Caco-2 (cell line): ENCODE measurements around the gene LRP8. TPM values are rescaled to one million over a fixed set of nuclear protein-coding genes. Genes with fewer than 3 reads are reported as not detected.

ENCODE experiments used
- BruUV-seq: library from RNA; stranded (reverse); fragments of 400-500 nt; replicated peaks from 2 replicates; lab custom pipeline; 2021; lab: Mats Ljungman, UMichigan
- CTCF ChIA-PET: fragments of 300-600 bp; sonication (Branson Sonifier 250); formaldehyde crosslinking; loops from one replicate; lab custom pipeline; 2022; ENCODE audit warnings: antibody characterized with exemption; lab: Charles Lee
- POLR2A ChIA-PET: fragments of 300-600 bp; sonication (Branson Sonifier 250); formaldehyde crosslinking; loops from one replicate; lab custom pipeline; 2022; ENCODE audit warnings: antibody characterized with exemption; lab: Charles Lee
- DNase-seq, 2 experiments: peaks; one replicate each; pipeline versions ENCODE4 v3.0.0 to v3.0.0-alpha.2; 2020 to 2022
- H3K27me3 ChIP-seq: replicated peaks from 2 replicates; pipeline ENCODE4 v1.6.0; 2011; ENCODE audit warnings: low read length; ENCODE audit not compliant: control insufficient read depth, insufficient read depth
- H3K36me3 ChIP-seq: 2 replicates; pipeline ENCODE4 v1.5.1; 2011; ENCODE audit warnings: low read length; ENCODE audit not compliant: control insufficient read depth, insufficient read depth
- H3K4me1 ChIP-seq: fragments of 250-450 bp; sonication (Bioruptor Pico); 2 replicates; pipeline ENCODE4 v1.5.1; 2020; ENCODE audit warnings: mild to moderate bottlenecking
- H3K4me3 ChIP-seq: 2 replicates; pipeline ENCODE4 v1.5.1; 2011; ENCODE audit warnings: low read depth, mild to moderate bottlenecking, control low read depth, low read length
- H3K9me3 ChIP-seq: fragments of 250-450 bp; sonication (Bioruptor Pico); 2 replicates; pipeline ENCODE4 v1.5.1; 2020; ENCODE audit warnings: mild to moderate bottlenecking, moderate library complexity
- H3K27ac Mint-ChIP-seq: one replicate; pipeline ENCODE4 v1.8.0; 2022; ENCODE audit warnings: mixed read lengths; ENCODE audit not compliant: unreplicated experiment
- H3K27me3 Mint-ChIP-seq: one replicate; pipeline ENCODE4 v1.8.0; 2022; ENCODE audit warnings: mixed read lengths; ENCODE audit not compliant: insufficient read depth, unreplicated experiment
- H3K36me3 Mint-ChIP-seq: one replicate; pipeline ENCODE4 v1.8.0; 2022; ENCODE audit warnings: mild to moderate bottlenecking, mixed read lengths; ENCODE audit not compliant: insufficient read depth, unreplicated experiment
- H3K4me1 Mint-ChIP-seq: one replicate; pipeline ENCODE4 v1.8.0; 2022; ENCODE audit warnings: low read depth, mixed read lengths; ENCODE audit not compliant: unreplicated experiment
- H3K4me3 Mint-ChIP-seq: one replicate; pipeline ENCODE4 v1.8.0; 2022; ENCODE audit warnings: mild to moderate bottlenecking, moderate library complexity, mixed read lengths; ENCODE audit not compliant: unreplicated experiment
- H3K9me3 Mint-ChIP-seq: one replicate; pipeline ENCODE4 v1.8.0; 2022; ENCODE audit warnings: mixed read lengths; ENCODE audit not compliant: unreplicated experiment
- intact Hi-C: fragments of 100-400 bp; cut with micrococcal nuclease; formaldehyde crosslinking; loops from one replicate; pipeline ENCODE4 v1.10.0; 2022; ENCODE audit not compliant: unreplicated experiment
- total RNA-seq: library from RNA; stranded (reverse); gene quantifications from 2 replicates; pipeline ENCODE4 v1.2.3, GENCODE V29; 2022
- TF ChIP-seq, protein P1 (sequence below), 2 experiments: fragments of 200-600 bp in 1 of 2; IDR thresholded peaks; 1 replicate in 1 of 2; 2 replicates in 1 of 2; pipeline versions ENCODE4 v1.5.1 to v1.8.0; 2011 to 2022; ENCODE audit warnings: antibody characterized with exemption in 1 of 2, control low read depth in 1 of 2, inconsistent platforms in 1 of 2, low read depth in 1 of 2, low read length in 1 of 2, mild to moderate bottlenecking in 1 of 2, moderate library complexity in 1 of 2; ENCODE audit not compliant: insufficient read depth in 1 of 2, severe bottlenecking in 1 of 2, unreplicated experiment in 1 of 2

The LRP8 gene
- total RNA-seq, 1 experiment from 2014 or later = 11.8 TPM

DNA sequence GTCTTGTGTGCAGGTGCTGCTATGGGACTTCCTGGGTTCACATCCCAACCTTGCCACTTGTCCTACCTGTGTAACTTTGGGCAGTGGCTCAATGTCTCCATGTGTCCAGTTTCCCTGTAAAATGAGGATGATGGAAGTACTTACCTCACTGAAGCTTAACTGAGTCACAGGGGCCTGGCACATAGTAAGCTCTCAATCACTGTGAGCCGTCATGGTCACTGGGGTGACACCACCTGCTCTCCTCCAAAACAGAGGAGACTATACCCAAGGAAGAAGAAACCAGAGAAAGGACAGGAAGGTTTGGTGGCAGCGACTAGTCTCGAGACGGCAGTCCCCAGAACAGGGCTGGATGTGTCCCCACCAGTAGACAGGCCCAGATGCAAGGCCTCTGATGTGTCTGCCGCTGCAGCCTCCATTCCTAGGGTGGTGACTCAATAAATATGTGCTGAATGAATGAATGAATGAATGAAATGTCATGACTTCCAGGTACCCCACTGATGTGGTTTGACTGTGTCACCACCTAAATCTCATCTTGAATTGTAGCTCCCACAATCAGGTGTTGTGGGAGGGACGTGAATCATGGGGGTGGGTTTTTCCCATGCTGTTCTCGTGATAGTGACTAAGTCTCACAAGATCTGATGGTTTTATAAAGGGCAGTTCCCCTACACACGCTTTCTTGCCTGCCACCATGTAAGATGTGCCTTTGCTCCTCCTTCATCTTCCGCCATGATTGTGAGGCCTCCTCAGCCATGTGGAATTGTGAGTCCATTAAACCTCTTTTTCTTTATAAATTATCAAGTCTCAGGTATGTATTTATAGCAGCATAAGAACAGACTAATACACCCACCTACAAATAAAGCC lies 13.0 kb upstream of the LRP8 start:
- Mint-ChIP-seq H3K27ac (peak overlapping the region; percentile 6), H3K4me1 (peaks cover 22% of the 10 kb centered on the region), H3K27me3 (no peaks in the 10 kb centered on the region), H3K9me3 (no peaks in the 10 kb centered on the region), H3K36me3 (no peaks in the 10 kb centered on the region), H3K4me3 (no peak overlapping the region)
- TF ChIP-seq, protein P1, sequence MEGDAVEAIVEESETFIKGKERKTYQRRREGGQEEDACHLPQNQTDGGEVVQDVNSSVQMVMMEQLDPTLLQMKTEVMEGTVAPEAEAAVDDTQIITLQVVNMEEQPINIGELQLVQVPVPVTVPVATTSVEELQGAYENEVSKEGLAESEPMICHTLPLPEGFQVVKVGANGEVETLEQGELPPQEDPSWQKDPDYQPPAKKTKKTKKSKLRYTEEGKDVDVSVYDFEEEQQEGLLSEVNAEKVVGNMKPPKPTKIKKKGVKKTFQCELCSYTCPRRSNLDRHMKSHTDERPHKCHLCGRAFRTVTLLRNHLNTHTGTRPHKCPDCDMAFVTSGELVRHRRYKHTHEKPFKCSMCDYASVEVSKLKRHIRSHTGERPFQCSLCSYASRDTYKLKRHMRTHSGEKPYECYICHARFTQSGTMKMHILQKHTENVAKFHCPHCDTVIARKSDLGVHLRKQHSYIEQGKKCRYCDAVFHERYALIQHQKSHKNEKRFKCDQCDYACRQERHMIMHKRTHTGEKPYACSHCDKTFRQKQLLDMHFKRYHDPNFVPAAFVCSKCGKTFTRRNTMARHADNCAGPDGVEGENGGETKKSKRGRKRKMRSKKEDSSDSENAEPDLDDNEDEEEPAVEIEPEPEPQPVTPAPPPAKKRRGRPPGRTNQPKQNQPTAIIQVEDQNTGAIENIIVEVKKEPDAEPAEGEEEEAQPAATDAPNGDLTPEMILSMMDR (IDR thresholded peaks at IDR 0.05; ENCODE audit: insufficient read depth in 1 of 2, low read depth in 1 of 2, low read length in 1 of 2, severe bottlenecking in 1 of 2, unreplicated experiment in 1 of 2) = no peak
- POLR2A ChIA-PET = no interaction called here
- no peak for DNase-seq
- Histone ChIP-seq H3K36me3 (no peaks in the 10 kb centered on the region), H3K9me3 (no peaks in the 10 kb centered on the region), H3K4me3 (no peak overlapping the region), H3K27me3 (no peaks in the 10 kb centered on the region), H3K4me1 (peaks cover 17% of the 10 kb centered on the region)
- intact Hi-C loops = loop anchor here (5.0 kb wide), 1 partner anchor 36 kb away; no protein-coding TSS in a partner anchor
- CTCF ChIA-PET = no interaction called here
- BruUV-seq = no TSS peak

DNA sequence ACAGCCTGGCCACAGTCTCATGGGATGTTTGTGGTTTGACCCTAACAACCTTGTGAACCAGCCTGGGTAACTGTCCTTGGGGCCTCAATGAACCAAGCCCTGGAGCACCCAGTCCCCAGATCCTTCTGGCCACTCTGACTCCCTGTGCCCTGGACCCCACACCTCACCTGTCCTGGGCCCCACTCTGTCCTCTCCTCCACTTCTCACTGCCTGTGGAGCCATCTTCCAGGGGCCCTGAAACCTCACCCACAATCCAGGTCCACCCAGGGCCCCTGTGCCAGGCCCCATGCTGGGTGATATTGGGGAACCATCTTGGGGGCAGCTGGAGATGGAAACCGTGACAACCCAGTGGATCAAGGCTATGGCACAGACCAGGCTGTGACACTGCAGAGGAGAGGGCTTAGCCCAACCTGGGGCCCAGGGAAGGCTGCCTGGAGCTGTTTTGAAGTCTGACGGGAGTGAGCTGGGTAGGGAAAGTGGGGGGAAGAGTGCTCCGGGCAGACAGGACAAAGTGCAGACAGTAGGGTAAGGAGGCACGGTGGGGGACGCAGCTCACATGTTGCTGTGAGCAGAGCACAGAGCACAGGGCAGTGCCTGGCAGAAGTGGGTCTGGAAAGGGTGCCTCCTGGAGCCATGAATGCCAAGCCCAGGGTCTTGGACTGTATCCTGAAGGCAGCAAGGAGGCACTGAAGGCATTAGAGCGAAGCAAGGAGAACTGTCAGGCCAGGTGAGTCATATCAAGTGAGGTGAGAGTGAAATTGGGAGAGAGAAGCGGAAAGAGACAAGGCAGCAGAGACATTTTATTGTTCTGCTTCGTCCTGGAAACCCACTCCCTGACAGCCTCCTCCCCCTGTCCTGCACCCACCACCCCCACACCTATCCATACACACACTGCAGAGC lies 12.1 kb upstream of the LRP8 start:
- POLR2A ChIA-PET = interaction anchor here (0.6 kb wide), 1 partner anchor 1688 kb away, joined by 3 read pairs; no protein-coding TSS in a partner anchor
- TF ChIP-seq, protein P1 (IDR thresholded peaks at IDR 0.05; ENCODE audit: insufficient read depth in 1 of 2, low read depth in 1 of 2, low read length in 1 of 2, severe bottlenecking in 1 of 2, unreplicated experiment in 1 of 2) = no peak
- no peaks in the 10 kb centered on the region for H3K9me3 Mint-ChIP-seq
- CTCF ChIA-PET = no interaction called here
- no peaks in the 10 kb centered on the region for H3K36me3 Mint-ChIP-seq
- H3K27me3 Mint-ChIP-seq = no peaks in the 10 kb centered on the region
- H3K36me3 ChIP-seq = no peaks in the 10 kb centered on the region
- H3K4me3 Mint-ChIP-seq = no peak overlapping the region
- H3K4me1 ChIP-seq = peaks cover 17% of the 10 kb centered on the region
- intact Hi-C loops = loop anchor here (5.0 kb wide), 1 partner anchor 37 kb away; no protein-coding TSS in a partner anchor
- H3K4me1 Mint-ChIP-seq = peaks cover 22% of the 10 kb centered on the region
- H3K9me3 ChIP-seq = no peaks in the 10 kb centered on the region
- no peak overlapping the region for H3K4me3 ChIP-seq
- H3K27me3 ChIP-seq = no peaks in the 10 kb centered on the region
- no peak for DNase-seq
- H3K27ac Mint-ChIP-seq = peak overlapping the region; percentile 6
- no TSS peak for BruUV-seq

DNA sequence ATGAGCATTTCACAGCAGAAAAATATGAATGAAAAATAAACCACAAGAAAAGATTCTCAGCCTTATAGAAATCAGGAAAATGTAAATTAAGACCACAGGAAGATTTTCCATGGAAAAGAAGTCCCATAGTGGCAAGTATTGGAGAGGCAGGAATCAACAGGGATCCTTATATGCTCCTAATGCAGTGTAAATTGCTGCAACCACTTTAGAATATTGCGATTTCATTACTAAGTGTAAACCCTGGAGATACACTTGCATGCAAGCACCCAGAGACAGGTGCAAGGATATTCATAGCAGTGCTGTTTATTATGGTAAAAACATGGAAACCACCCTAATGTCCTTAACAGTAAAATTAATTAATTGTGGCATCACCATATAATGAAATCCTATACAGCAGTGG lies 10.6 kb upstream of the LRP8 start:
- CTCF ChIA-PET = no interaction called here
- Histone ChIP-seq H3K9me3 (no peaks in the 10 kb centered on the region), H3K4me1 (peaks cover 6% of the 10 kb centered on the region), H3K36me3 (no peaks in the 10 kb centered on the region), H3K27me3 (no peaks in the 10 kb centered on the region), H3K4me3 (no peak overlapping the region)
- no peaks in the 10 kb centered on the region for H3K27me3 Mint-ChIP-seq
- POLR2A ChIA-PET = no interaction called here
- no peak overlapping the region for H3K4me3 Mint-ChIP-seq
- intact Hi-C loops = no loop called here
- no TSS peak for BruUV-seq
- no peaks in the 10 kb centered on the region for H3K9me3 Mint-ChIP-seq
- H3K36me3 Mint-ChIP-seq = no peaks in the 10 kb centered on the region
- no peak overlapping the region for H3K27ac Mint-ChIP-seq
- DNase-seq = no peak
- peaks cover 8% of the 10 kb centered on the region for H3K4me1 Mint-ChIP-seq
- TF ChIP-seq, protein P1 (IDR thresholded peaks at IDR 0.05; ENCODE audit: insufficient read depth in 1 of 2, low read depth in 1 of 2, low read length in 1 of 2, severe bottlenecking in 1 of 2, unreplicated experiment in 1 of 2) = no peak
